Measurements from ENCODE around the gene CHD3.
A peak's percentile ranks its signal among the peaks of the same experiment; 100 is the strongest.

CHD3 gene

GRCh38 chr17:7888184-7888920 is at the start of gene CHD3:
Gene CHD3, plus strand, starts transcription at chr17:7888789. Its CDS starts 212 bp downstream, at chr17:7889001.
- Histone ChIP-seq H3K9me3 (ENCODE audit: control insufficient read depth in 2 of 2, low read length in 2 of 2) (no peaks in the 10 kb centered on the region), H3K27ac (ENCODE audit: low read length) (peak within 1 kb of the TSS; percentile 87), H3K9ac (ENCODE audit: low read length in 2 of 2) (peak within 1 kb of the TSS; percentile 52 to 64), H3K27me3 (ENCODE audit: control insufficient read depth in 1 of 2, insufficient read depth in 2 of 2, low read length in 2 of 2) (no peaks in the 10 kb centered on the region), H3K4me3 (ENCODE audit: low read length in 2 of 2) (peak within 1 kb of the TSS; percentile 47 to 85), H3K4me1 (ENCODE audit: control insufficient read depth, insufficient read depth, low read length) (peaks cover 48% of the 10 kb centered on the region), H3K36me3 (ENCODE audit: control insufficient read depth in 2 of 2, insufficient read depth in 2 of 2, low read length in 2 of 2) (peaks cover 9 to 10% of the 10 kb centered on the region in 2 donors)

- Histone ChIP-seq H3K27me3 (ENCODE audit: control insufficient read depth in 1 of 2, insufficient read depth in 2 of 2, low read length in 2 of 2) (no peaks in the 10 kb centered on the region), H3K4me3 (ENCODE audit: low read length in 2 of 2) (no peak overlapping the region), H3K9me3 (ENCODE audit: control insufficient read depth in 2 of 2, low read length in 2 of 2) (no peaks in the 10 kb centered on the region), H3K4me1 (ENCODE audit: control insufficient read depth, insufficient read depth, low read length) (peaks cover 65% of the 10 kb centered on the region), H3K36me3 (ENCODE audit: control insufficient read depth in 2 of 2, insufficient read depth in 2 of 2, low read length in 2 of 2) (peaks cover 3 to 10% of the 10 kb centered on the region in 2 donors), H3K27ac (ENCODE audit: low read length) (peak overlapping the region; percentile 49), H3K9ac (ENCODE audit: low read length in 2 of 2) (no peak overlapping the region)
These were observed 49.3 kb upstream of the CHD3 start for GRCh38 chr17:7839190-7839875.

- H3K4me1 ChIP-seq (ENCODE audit: control insufficient read depth, insufficient read depth, low read length), result peaks cover 70% of the 10 kb centered on the region
- no peaks in the 10 kb centered on the region for H3K9me3 ChIP-seq (ENCODE audit: control insufficient read depth in 2 of 2, low read length in 2 of 2)
- no peak overlapping the region for H3K4me3 ChIP-seq (ENCODE audit: low read length in 2 of 2)
- H3K27me3 ChIP-seq (ENCODE audit: control insufficient read depth in 1 of 2, insufficient read depth in 2 of 2, low read length in 2 of 2), result no peaks in the 10 kb centered on the region
- peak overlapping the region; percentile 49 for H3K27ac ChIP-seq (ENCODE audit: low read length)
- H3K36me3 ChIP-seq (ENCODE audit: control insufficient read depth in 2 of 2, insufficient read depth in 2 of 2, low read length in 2 of 2), result peaks cover 3 to 10% of the 10 kb centered on the region in 2 donors
- H3K9ac ChIP-seq (ENCODE audit: low read length in 2 of 2), result no peak overlapping the region
These were observed 48.7 kb upstream of the CHD3 start for GRCh38 chr17:7839876-7840261.

- H3K4me1 ChIP-seq (ENCODE audit: control insufficient read depth, insufficient read depth, low read length), result peaks cover 76% of the 10 kb centered on the region
- H3K4me3 ChIP-seq (ENCODE audit: low read length in 2 of 2), result no peak overlapping the region
- peak overlapping the region; percentile 92 for H3K27ac ChIP-seq (ENCODE audit: low read length)
These were observed 48.1 kb upstream of the CHD3 start for GRCh38 chr17:7840441-7840840.

GRCh38 chr17:7840875-7841274 is 47.7 kb upstream of the CHD3 start:
- H3K4me3 ChIP-seq (ENCODE audit: low read length in 2 of 2), result peak overlapping the region; percentile 69 to 87

More at GRCh38 chr17:7840441-7840840, 48.1 kb upstream of the CHD3 start:
- no peaks in the 10 kb centered on the region for H3K9me3 ChIP-seq (ENCODE audit: control insufficient read depth in 2 of 2, low read length in 2 of 2)
- H3K36me3 ChIP-seq (ENCODE audit: control insufficient read depth in 2 of 2, insufficient read depth in 2 of 2, low read length in 2 of 2), result peaks cover 3 to 10% of the 10 kb centered on the region in 2 donors
- H3K27me3 ChIP-seq (ENCODE audit: control insufficient read depth in 1 of 2, insufficient read depth in 2 of 2, low read length in 2 of 2), result no peaks in the 10 kb centered on the region
- peak overlapping the region in 1 of 2 donors; percentile 98 for H3K9ac ChIP-seq (ENCODE audit: low read length in 2 of 2)

GRCh38 chr17:7841396-7841914 is 47.1 kb upstream of the CHD3 start:
- Histone ChIP-seq H3K27ac (ENCODE audit: low read length) (peak overlapping the region; percentile 92), H3K9ac (ENCODE audit: low read length in 2 of 2) (peak overlapping the region; percentile 72 to 98), H3K27me3 (ENCODE audit: control insufficient read depth in 1 of 2, insufficient read depth in 2 of 2, low read length in 2 of 2) (no peaks in the 10 kb centered on the region), H3K4me1 (ENCODE audit: control insufficient read depth, insufficient read depth, low read length) (peaks cover 72% of the 10 kb centered on the region), H3K9me3 (ENCODE audit: control insufficient read depth in 2 of 2, low read length in 2 of 2) (no peaks in the 10 kb centered on the region), H3K4me3 (ENCODE audit: low read length in 2 of 2) (peak overlapping the region; percentile 69 to 87), H3K36me3 (ENCODE audit: control insufficient read depth in 2 of 2, insufficient read depth in 2 of 2, low read length in 2 of 2) (peaks cover 8 to 15% of the 10 kb centered on the region in 2 donors)

More at GRCh38 chr17:7840875-7841274, 47.7 kb upstream of the CHD3 start:
- peaks cover 77% of the 10 kb centered on the region for H3K4me1 ChIP-seq (ENCODE audit: control insufficient read depth, insufficient read depth, low read length)
- no peaks in the 10 kb centered on the region for H3K9me3 ChIP-seq (ENCODE audit: control insufficient read depth in 2 of 2, low read length in 2 of 2)
- no peaks in the 10 kb centered on the region for H3K27me3 ChIP-seq (ENCODE audit: control insufficient read depth in 1 of 2, insufficient read depth in 2 of 2, low read length in 2 of 2)
- peak overlapping the region; percentile 92 for H3K27ac ChIP-seq (ENCODE audit: low read length)
- peak overlapping the region; percentile 72 to 98 for H3K9ac ChIP-seq (ENCODE audit: low read length in 2 of 2)
- peaks cover 3 to 13% of the 10 kb centered on the region in 2 donors for H3K36me3 ChIP-seq (ENCODE audit: control insufficient read depth in 2 of 2, insufficient read depth in 2 of 2, low read length in 2 of 2)

- no peaks in the 10 kb centered on the region for H3K27me3 ChIP-seq (ENCODE audit: control insufficient read depth in 1 of 2, insufficient read depth in 2 of 2, low read length in 2 of 2)
- peaks cover 11 to 16% of the 10 kb centered on the region in 2 donors for H3K36me3 ChIP-seq (ENCODE audit: control insufficient read depth in 2 of 2, insufficient read depth in 2 of 2, low read length in 2 of 2)
- peak overlapping the region; percentile 92 for H3K27ac ChIP-seq (ENCODE audit: low read length)
- H3K4me3 ChIP-seq (ENCODE audit: low read length in 2 of 2), result peak overlapping the region; percentile 69 to 87
- H3K4me1 ChIP-seq (ENCODE audit: control insufficient read depth, insufficient read depth, low read length), result peaks cover 67% of the 10 kb centered on the region
- peak overlapping the region; percentile 87 to 98 for H3K9ac ChIP-seq (ENCODE audit: low read length in 2 of 2)
- no peaks in the 10 kb centered on the region for H3K9me3 ChIP-seq (ENCODE audit: control insufficient read depth in 2 of 2, low read length in 2 of 2)
These were observed 46.6 kb upstream of the CHD3 start for GRCh38 chr17:7841915-7842379.

GRCh38 chr17:7842380-7843256 is 46.0 kb upstream of the CHD3 start:
- Histone ChIP-seq H3K9ac (ENCODE audit: low read length in 2 of 2) (peak overlapping the region; percentile 87 to 98), H3K4me1 (ENCODE audit: control insufficient read depth, insufficient read depth, low read length) (peaks cover 60% of the 10 kb centered on the region), H3K27ac (ENCODE audit: low read length) (peak overlapping the region; percentile 92), H3K9me3 (ENCODE audit: control insufficient read depth in 2 of 2, low read length in 2 of 2) (no peaks in the 10 kb centered on the region), H3K36me3 (ENCODE audit: control insufficient read depth in 2 of 2, insufficient read depth in 2 of 2, low read length in 2 of 2) (peaks cover 16 to 18% of the 10 kb centered on the region in 2 donors), H3K4me3 (ENCODE audit: low read length in 2 of 2) (peak overlapping the region; percentile 69 to 87), H3K27me3 (ENCODE audit: control insufficient read depth in 1 of 2, insufficient read depth in 2 of 2, low read length in 2 of 2) (no peaks in the 10 kb centered on the region)

- Histone ChIP-seq H3K4me3 (ENCODE audit: low read length in 2 of 2) (peak overlapping the region; percentile 69 to 87), H3K4me1 (ENCODE audit: control insufficient read depth, insufficient read depth, low read length) (peaks cover 58% of the 10 kb centered on the region)
These were observed 45.4 kb upstream of the CHD3 start for GRCh38 chr17:7843257-7843535.

More at GRCh38 chr17:7843257-7843535, 45.4 kb upstream of the CHD3 start:
- no peaks in the 10 kb centered on the region for H3K27me3 ChIP-seq (ENCODE audit: control insufficient read depth in 1 of 2, insufficient read depth in 2 of 2, low read length in 2 of 2)
- no peaks in the 10 kb centered on the region for H3K9me3 ChIP-seq (ENCODE audit: control insufficient read depth in 2 of 2, low read length in 2 of 2)
- peak overlapping the region; percentile 92 for H3K27ac ChIP-seq (ENCODE audit: low read length)
- H3K9ac ChIP-seq (ENCODE audit: low read length in 2 of 2), result peak overlapping the region; percentile 78 to 98
- peaks cover 19 to 20% of the 10 kb centered on the region in 2 donors for H3K36me3 ChIP-seq (ENCODE audit: control insufficient read depth in 2 of 2, insufficient read depth in 2 of 2, low read length in 2 of 2)
